ENCODE data around the gene RAE1.

Gene RAE1

GRCh38 chr20:57395111-57395966 lies 44.3 kb downstream of the RAE1 start:
- no peak for TF ChIP-seq CEBPB (IDR thresholded peaks at IDR 0.05)
- peak; percentile 10; the same call in 1 of the 2 replicates for TF ChIP-seq RAD21 (IDR thresholded peaks at IDR 0.05; ENCODE audit: low read depth)

DNA sequence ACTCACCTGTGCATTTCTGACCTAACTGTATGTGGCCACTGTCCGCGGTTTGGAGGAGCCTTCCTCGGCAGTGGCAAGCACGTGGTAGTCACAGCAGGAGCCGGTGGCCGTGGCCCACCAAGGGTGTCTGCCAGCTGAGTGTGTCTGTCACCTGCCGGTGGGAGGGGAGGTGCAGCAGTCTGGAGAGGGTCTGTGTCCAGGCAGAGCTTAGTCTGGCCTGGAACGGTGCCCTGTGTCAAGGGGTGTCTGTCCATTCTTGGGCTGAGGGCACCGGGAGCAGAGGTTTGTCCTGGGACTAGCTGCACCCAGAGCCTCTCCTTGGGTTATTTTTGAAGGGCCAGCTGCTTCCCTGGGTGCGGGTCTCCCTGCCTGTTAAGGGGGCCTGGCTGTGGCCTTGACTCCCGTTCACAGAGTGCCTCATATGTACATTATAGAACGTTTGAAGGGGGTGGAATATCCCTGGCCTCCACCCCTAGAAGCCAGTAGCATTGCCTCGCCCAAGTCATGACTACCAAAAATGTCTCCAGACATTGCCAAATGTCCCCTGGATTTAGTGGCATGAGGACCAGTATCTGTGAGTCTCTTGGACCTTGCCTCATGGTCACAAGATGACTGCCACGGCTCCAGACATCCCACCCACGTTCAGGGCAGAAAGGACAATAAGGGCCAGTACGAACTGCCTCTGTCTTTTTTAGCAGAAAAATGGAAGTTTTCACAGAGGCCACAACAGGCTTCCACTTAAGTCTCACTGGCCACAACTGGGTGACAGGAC lies 45.3 kb downstream of the RAE1 start:
- no peak for TF ChIP-seq FOXM1 (IDR thresholded peaks at IDR 0.05; ENCODE audit: borderline replicate concordance, low read depth)
- no peak for TF ChIP-seq USF1 (IDR thresholded peaks at IDR 0.05)
- no peak for TF ChIP-seq TEAD4 (IDR thresholded peaks at IDR 0.05)
- TF ChIP-seq ZBTB7A (IDR thresholded peaks at IDR 0.05; ENCODE audit: low read depth), result no peak
- TF ChIP-seq YY1 (IDR thresholded peaks at IDR 0.05; ENCODE audit: low read depth), result no peak
- no peak for TF ChIP-seq EP300 (IDR thresholded peaks at IDR 0.05; ENCODE audit: borderline replicate concordance)
- TF ChIP-seq TCF12 (IDR thresholded peaks at IDR 0.05; ENCODE audit: low read depth), result no peak
- no peak for TF ChIP-seq EGR1 (IDR thresholded peaks at IDR 0.05)
- TF ChIP-seq CEBPB (IDR thresholded peaks at IDR 0.05), result no peak
- TF ChIP-seq, protein P1, sequence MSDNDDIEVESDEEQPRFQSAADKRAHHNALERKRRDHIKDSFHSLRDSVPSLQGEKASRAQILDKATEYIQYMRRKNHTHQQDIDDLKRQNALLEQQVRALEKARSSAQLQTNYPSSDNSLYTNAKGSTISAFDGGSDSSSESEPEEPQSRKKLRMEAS (IDR thresholded peaks at IDR 0.05), result no peak
- TF ChIP-seq RAD21 (IDR thresholded peaks at IDR 0.05; ENCODE audit: low read depth), result no peak
- no peak for TF ChIP-seq CREB1 (IDR thresholded peaks at IDR 0.05; ENCODE audit: low read depth)
- TF ChIP-seq, protein P2, sequence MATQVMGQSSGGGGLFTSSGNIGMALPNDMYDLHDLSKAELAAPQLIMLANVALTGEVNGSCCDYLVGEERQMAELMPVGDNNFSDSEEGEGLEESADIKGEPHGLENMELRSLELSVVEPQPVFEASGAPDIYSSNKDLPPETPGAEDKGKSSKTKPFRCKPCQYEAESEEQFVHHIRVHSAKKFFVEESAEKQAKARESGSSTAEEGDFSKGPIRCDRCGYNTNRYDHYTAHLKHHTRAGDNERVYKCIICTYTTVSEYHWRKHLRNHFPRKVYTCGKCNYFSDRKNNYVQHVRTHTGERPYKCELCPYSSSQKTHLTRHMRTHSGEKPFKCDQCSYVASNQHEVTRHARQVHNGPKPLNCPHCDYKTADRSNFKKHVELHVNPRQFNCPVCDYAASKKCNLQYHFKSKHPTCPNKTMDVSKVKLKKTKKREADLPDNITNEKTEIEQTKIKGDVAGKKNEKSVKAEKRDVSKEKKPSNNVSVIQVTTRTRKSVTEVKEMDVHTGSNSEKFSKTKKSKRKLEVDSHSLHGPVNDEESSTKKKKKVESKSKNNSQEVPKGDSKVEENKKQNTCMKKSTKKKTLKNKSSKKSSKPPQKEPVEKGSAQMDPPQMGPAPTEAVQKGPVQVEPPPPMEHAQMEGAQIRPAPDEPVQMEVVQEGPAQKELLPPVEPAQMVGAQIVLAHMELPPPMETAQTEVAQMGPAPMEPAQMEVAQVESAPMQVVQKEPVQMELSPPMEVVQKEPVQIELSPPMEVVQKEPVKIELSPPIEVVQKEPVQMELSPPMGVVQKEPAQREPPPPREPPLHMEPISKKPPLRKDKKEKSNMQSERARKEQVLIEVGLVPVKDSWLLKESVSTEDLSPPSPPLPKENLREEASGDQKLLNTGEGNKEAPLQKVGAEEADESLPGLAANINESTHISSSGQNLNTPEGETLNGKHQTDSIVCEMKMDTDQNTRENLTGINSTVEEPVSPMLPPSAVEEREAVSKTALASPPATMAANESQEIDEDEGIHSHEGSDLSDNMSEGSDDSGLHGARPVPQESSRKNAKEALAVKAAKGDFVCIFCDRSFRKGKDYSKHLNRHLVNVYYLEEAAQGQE (IDR thresholded peaks at IDR 0.05; ENCODE audit: low read depth), result no peak
- TF ChIP-seq TAF1 (IDR thresholded peaks at IDR 0.05; ENCODE audit: low read depth), result no peak
- no peak for TF ChIP-seq NFIC (IDR thresholded peaks at IDR 0.05)

- no peak for TF ChIP-seq TAF1 (IDR thresholded peaks at IDR 0.05; ENCODE audit: low read depth)
- no peak for TF ChIP-seq RAD21 (IDR thresholded peaks at IDR 0.05; ENCODE audit: low read depth)
- TF ChIP-seq, protein P2 (IDR thresholded peaks at IDR 0.05; ENCODE audit: low read depth), result no peak
- TF ChIP-seq CEBPB (IDR thresholded peaks at IDR 0.05), result no peak
- TF ChIP-seq, protein P1 (IDR thresholded peaks at IDR 0.05), result no peak
- no peak for TF ChIP-seq YY1 (IDR thresholded peaks at IDR 0.05; ENCODE audit: low read depth)
- no peak for TF ChIP-seq FOXM1 (IDR thresholded peaks at IDR 0.05; ENCODE audit: borderline replicate concordance, low read depth)
- no peak for TF ChIP-seq EGR1 (IDR thresholded peaks at IDR 0.05)
- TF ChIP-seq TEAD4 (IDR thresholded peaks at IDR 0.05), result no peak
- TF ChIP-seq TCF12 (IDR thresholded peaks at IDR 0.05; ENCODE audit: low read depth), result no peak
- no peak for TF ChIP-seq CREB1 (IDR thresholded peaks at IDR 0.05; ENCODE audit: low read depth)
- TF ChIP-seq USF1 (IDR thresholded peaks at IDR 0.05), result no peak
- TF ChIP-seq EP300 (IDR thresholded peaks at IDR 0.05; ENCODE audit: borderline replicate concordance), result no peak
- no peak for TF ChIP-seq ZBTB7A (IDR thresholded peaks at IDR 0.05; ENCODE audit: low read depth)
- TF ChIP-seq NFIC (IDR thresholded peaks at IDR 0.05), result no peak
These were observed 46.1 kb downstream of the RAE1 start for GRCh38 chr20:57396984-57397692.

- TF ChIP-seq YY1 (IDR thresholded peaks at IDR 0.05; ENCODE audit: low read depth) (no peak), USF1 (IDR thresholded peaks at IDR 0.05) (no peak)
- TF ChIP-seq, protein P2 (IDR thresholded peaks at IDR 0.05; ENCODE audit: low read depth), result no peak
These were observed 46.6 kb downstream of the RAE1 start for GRCh38 chr20:57397693-57398108.
